K562 (cell line): ENCODE measurements around the gene CRADD. TPM values are rescaled to one million over a fixed set of nuclear protein-coding genes. Genes with fewer than 3 reads are reported as not detected.

Experiments used
- BHLHE40 ChIP-seq: IDR thresholded peaks from 2 replicates; pipeline ENCODE4 v1.6.1; 2011; ENCODE audit warnings: low read length, improper control_type of control experiment
- CBX3 ChIP-seq, 2 experiments: IDR thresholded peaks; 1 replicate in 1 of 2; 2 replicates in 1 of 2; pipeline ENCODE4 v1.6.1; 2012; ENCODE audit warnings: inconsistent platforms in 2 of 2, low read length in 2 of 2, borderline replicate concordance in 1 of 2, control low read depth in 1 of 2
- GATAD2B ChIP-seq: fragments of 450-650 bp; IDR thresholded peaks from 2 replicates; pipeline ENCODE4 v1.6.1; 2017; ENCODE audit warnings: mild to moderate bottlenecking, borderline replicate concordance
- HDAC3 ChIP-seq: fragments of 450-650 bp; IDR thresholded peaks from 2 replicates; pipeline ENCODE4 v1.6.1; 2018; ENCODE audit warnings: borderline replicate concordance, mild to moderate bottlenecking, moderate library complexity; ENCODE audit not compliant: partially characterized antibody
- HNRNPLL ChIP-seq: fragments of 200-400 bp; formaldehyde crosslinking; IDR thresholded peaks from 2 replicates; pipeline ENCODE4 v1.6.1; 2017; ENCODE audit warnings: low read length, low read depth, mild to moderate bottlenecking; ENCODE audit not compliant: poor library complexity, severe bottlenecking
- SAFB2 ChIP-seq: fragments of 200-400 bp; formaldehyde crosslinking; IDR thresholded peaks from 2 replicates; pipeline ENCODE4 v1.6.1; 2018; ENCODE audit warnings: borderline replicate concordance, low read length, low read depth, moderate library complexity; ENCODE audit not compliant: severe bottlenecking
- SMARCA4 ChIP-seq: fragments of 450-650 bp; IDR thresholded peaks from 2 replicates; pipeline ENCODE4 v1.6.1; 2016
- SMARCA5 ChIP-seq: fragments of 450-650 bp; IDR thresholded peaks from 2 replicates; pipeline ENCODE4 v1.6.1; 2016
- ZC3H11A ChIP-seq: IDR thresholded peaks from 2 replicates; pipeline ENCODE4 v1.6.1; 2012; ENCODE audit warnings: low read depth, low read length, improper control_type of control experiment
- ZFP36 ChIP-seq: fragments of 150-350 bp; IDR thresholded peaks from 2 replicates; pipeline ENCODE4 v1.6.1; 2018; ENCODE audit warnings: low read length, low read depth; ENCODE audit not compliant: partially characterized antibody
- ZFX ChIP-seq: sonication (generic); formaldehyde crosslinking; IDR thresholded peaks from 2 replicates; pipeline ENCODE4 v1.8.0; 2022; ENCODE audit warnings: mild to moderate bottlenecking, missing genetic modification reagents, moderate library complexity
- ZNF445 ChIP-seq: fragments of 250-450 bp; sonication (Bioruptor Pico); IDR thresholded peaks from 2 replicates; pipeline ENCODE4 v1.4.0; 2020; ENCODE audit warnings: low read depth, mild to moderate bottlenecking, moderate library complexity
- ZNF696 ChIP-seq: fragments of 250-450 bp; sonication (Bioruptor Pico); conservative IDR thresholded peaks from 2 replicates; pipeline ENCODE4 v1.4.0; 2020; ENCODE audit warnings: mild to moderate bottlenecking, moderate library complexity
- ZNF79 ChIP-seq: fragments of 250-450 bp; sonication (Bioruptor Pico); IDR thresholded peaks from 2 replicates; pipeline ENCODE4 v1.4.0; 2020; ENCODE audit warnings: low read depth, mild to moderate bottlenecking, moderate library complexity
- polyA plus RNA-seq, 8 experiments: library from polyadenylated mRNA; depleted of rRNA in 4 of 8; stranded (reverse) in 5 of 8; unstranded in 3 of 8; fragments of >200 nt; fragmentation: Nextera tagmentation in 2 of 8; fragmentation: Illumina TruSeq in 1 of 8; extraction: Ambion mirVana in 2 of 8; extraction: Trizol in 1 of 8; gene quantifications; 2 replicates each; pipeline versions ENCODE4 v1.2.1 to v1.2.3, GENCODE V29; 2011 to 2014; ENCODE audit warnings: inconsistent platforms in 1 of 8, missing spikeins in 1 of 8
- total RNA-seq, 7 experiments: library from RNA; depleted of rRNA in 6 of 7; stranded (reverse); fragments of >200 nt in 6 of 7; fragmentation: Illumina TruSeq in 2 of 7; extraction: Trizol in 2 of 7; gene quantifications; 2 replicates each; pipeline versions ENCODE4 v1.2.1 to v1.2.3, GENCODE V29; 2011 to 2021; ENCODE audit warnings: low replicate concordance in 1 of 7
- TF ChIP-seq, protein P1 (sequence below): fragments of 250-450 bp; sonication (Bioruptor Pico); IDR thresholded peaks from 2 replicates; pipeline ENCODE4 v1.5.1; 2021; ENCODE audit warnings: mild to moderate bottlenecking
- TF ChIP-seq, protein P2 (sequence below): fragments of 450-650 bp; formaldehyde crosslinking; conservative IDR thresholded peaks from 2 replicates; pipeline ENCODE4 v1.4.0; 2022; ENCODE audit warnings: mild to moderate bottlenecking, missing genetic modification characterization
- TF ChIP-seq, protein P3 (sequence below): sonication (generic); formaldehyde crosslinking; IDR thresholded peaks from 2 replicates; pipeline ENCODE4 v1.8.1; 2022; ENCODE audit warnings: missing genetic modification reagents
- TF ChIP-seq, protein P4 (sequence below): fragments of 200-400 bp; formaldehyde crosslinking; IDR thresholded peaks from 2 replicates; pipeline ENCODE4 v1.6.1; 2017; ENCODE audit warnings: mild to moderate bottlenecking, low read depth, low read length, moderate library complexity
- TF ChIP-seq, protein P5 (sequence below): fragments of 250-450 bp; sonication (Bioruptor Pico); IDR thresholded peaks from 2 replicates; pipeline ENCODE4 v1.8.0; 2021; ENCODE audit warnings: mild to moderate bottlenecking, moderate library complexity

Gene CRADD
- total and polyA plus RNA-seq, 9 of the 15 experiments (the other 6 are each of a cell fraction or from before 2014, with no cell fraction given): 20.5 to 41.1 (median 25.9) TPM

DNA sequence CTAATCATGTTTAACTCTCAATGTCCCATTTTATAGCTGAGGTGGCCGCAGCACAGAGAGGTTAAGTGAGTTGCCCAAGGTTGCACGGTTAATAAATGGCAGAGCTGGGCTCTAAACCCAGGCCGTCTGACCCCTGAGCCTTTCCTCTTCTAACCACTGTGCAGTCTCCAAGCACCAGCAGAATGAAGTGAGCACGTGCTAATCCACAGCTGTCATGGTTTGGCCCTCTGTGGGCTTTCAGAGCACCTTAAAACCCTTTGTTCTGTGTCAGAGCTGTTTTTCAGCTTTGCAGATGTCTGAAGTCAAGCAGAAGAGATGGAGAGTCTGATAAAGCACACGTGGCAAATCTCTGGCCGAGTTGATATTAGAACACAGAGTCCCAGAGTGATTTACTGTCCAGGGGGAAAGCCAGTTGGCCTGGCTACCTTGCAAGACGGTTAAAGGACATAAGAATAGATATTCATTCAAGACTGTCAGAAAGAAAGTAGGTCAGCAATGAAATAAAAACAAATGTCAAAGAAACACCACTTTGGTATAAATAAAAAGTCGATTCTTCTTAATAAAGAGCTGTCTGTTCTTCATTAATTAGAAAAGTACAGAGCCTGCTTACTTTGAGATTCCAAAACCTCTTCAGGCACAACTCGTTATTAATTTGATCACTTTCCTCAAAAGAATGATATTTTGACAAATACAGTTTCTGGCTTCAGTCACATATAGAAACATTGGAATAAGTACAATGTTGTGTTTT lies 107.3 kb downstream of the CRADD start (continued):
- TF ChIP-seq HNRNPLL: no peak
- peak; percentile 57; the same call in 1 of the 2 replicates for TF ChIP-seq ZFX (CRISPR knock-in tag)
- TF ChIP-seq ZNF445 (CRISPR knock-in tag): no peak
- TF ChIP-seq, protein P1, sequence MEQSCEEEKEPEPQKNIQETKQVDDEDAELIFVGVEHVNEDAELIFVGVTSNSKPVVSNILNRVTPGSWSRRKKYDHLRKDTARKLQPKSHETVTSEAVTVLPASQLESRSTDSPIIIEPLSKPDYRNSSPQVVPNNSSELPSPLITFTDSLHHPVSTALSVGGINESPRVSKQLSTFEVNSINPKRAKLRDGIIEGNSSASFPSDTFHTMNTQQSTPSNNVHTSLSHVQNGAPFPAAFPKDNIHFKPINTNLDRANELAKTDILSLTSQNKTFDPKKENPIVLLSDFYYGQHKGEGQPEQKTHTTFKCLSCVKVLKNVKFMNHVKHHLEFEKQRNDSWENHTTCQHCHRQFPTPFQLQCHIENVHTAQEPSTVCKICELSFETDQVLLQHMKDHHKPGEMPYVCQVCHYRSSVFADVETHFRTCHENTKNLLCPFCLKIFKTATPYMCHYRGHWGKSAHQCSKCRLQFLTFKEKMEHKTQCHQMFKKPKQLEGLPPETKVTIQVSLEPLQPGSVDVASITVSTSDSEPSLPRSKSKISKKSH (CRISPR knock-in tag): no peak
- no peak for TF ChIP-seq SMARCA5
- TF ChIP-seq ZC3H11A: no peak
- peak; percentile 42 for TF ChIP-seq HDAC3
- TF ChIP-seq ZNF79 (CRISPR knock-in tag): no peak
- TF ChIP-seq GATAD2B: no peak
- TF ChIP-seq ZFP36: peak; percentile 66
- TF ChIP-seq CBX3 (IDR thresholded peaks at IDR 0.05; ENCODE audit: borderline replicate concordance in 1 of 2, low read length in 2 of 2): no peak
- TF ChIP-seq BHLHE40: peak; percentile 92
- TF ChIP-seq, protein P2, sequence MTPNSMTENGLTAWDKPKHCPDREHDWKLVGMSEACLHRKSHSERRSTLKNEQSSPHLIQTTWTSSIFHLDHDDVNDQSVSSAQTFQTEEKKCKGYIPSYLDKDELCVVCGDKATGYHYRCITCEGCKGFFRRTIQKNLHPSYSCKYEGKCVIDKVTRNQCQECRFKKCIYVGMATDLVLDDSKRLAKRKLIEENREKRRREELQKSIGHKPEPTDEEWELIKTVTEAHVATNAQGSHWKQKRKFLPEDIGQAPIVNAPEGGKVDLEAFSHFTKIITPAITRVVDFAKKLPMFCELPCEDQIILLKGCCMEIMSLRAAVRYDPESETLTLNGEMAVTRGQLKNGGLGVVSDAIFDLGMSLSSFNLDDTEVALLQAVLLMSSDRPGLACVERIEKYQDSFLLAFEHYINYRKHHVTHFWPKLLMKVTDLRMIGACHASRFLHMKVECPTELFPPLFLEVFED (CRISPR knock-in tag): no peak
- no peak for TF ChIP-seq SAFB2
- peak; percentile 77; the same call in 1 of the 2 replicates for TF ChIP-seq SMARCA4
- TF ChIP-seq, protein P3, sequence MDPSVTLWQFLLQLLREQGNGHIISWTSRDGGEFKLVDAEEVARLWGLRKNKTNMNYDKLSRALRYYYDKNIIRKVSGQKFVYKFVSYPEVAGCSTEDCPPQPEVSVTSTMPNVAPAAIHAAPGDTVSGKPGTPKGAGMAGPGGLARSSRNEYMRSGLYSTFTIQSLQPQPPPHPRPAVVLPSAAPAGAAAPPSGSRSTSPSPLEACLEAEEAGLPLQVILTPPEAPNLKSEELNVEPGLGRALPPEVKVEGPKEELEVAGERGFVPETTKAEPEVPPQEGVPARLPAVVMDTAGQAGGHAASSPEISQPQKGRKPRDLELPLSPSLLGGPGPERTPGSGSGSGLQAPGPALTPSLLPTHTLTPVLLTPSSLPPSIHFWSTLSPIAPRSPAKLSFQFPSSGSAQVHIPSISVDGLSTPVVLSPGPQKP (CRISPR knock-in tag): no peak
- TF ChIP-seq ZNF696: no peak
- TF ChIP-seq, protein P4, sequence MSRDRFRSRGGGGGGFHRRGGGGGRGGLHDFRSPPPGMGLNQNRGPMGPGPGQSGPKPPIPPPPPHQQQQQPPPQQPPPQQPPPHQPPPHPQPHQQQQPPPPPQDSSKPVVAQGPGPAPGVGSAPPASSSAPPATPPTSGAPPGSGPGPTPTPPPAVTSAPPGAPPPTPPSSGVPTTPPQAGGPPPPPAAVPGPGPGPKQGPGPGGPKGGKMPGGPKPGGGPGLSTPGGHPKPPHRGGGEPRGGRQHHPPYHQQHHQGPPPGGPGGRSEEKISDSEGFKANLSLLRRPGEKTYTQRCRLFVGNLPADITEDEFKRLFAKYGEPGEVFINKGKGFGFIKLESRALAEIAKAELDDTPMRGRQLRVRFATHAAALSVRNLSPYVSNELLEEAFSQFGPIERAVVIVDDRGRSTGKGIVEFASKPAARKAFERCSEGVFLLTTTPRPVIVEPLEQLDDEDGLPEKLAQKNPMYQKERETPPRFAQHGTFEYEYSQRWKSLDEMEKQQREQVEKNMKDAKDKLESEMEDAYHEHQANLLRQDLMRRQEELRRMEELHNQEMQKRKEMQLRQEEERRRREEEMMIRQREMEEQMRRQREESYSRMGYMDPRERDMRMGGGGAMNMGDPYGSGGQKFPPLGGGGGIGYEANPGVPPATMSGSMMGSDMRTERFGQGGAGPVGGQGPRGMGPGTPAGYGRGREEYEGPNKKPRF: no peak
- TF ChIP-seq, protein P5, sequence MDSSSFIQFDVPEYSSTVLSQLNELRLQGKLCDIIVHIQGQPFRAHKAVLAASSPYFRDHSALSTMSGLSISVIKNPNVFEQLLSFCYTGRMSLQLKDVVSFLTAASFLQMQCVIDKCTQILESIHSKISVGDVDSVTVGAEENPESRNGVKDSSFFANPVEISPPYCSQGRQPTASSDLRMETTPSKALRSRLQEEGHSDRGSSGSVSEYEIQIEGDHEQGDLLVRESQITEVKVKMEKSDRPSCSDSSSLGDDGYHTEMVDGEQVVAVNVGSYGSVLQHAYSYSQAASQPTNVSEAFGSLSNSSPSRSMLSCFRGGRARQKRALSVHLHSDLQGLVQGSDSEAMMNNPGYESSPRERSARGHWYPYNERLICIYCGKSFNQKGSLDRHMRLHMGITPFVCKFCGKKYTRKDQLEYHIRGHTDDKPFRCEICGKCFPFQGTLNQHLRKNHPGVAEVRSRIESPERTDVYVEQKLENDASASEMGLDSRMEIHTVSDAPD (CRISPR knock-in tag): no peak
